Measurements from ENCODE around the gene CHMP2A. TPM values are rescaled to one million over a fixed set of nuclear protein-coding genes. Genes with fewer than 3 reads are reported as not detected.

CHMP2A gene
- total and polyA plus RNA-seq, 2 of the 13 experiments (the other 11 are each of a cell fraction or from before 2014, with no cell fraction given) = 49.7 to 55.0 TPM

- TF ChIP-seq POGK (CRISPR knock-in tag; conservative IDR thresholded peaks at IDR 0.05) (peak; percentile 60), ZNF430 (CRISPR knock-in tag; IDR thresholded peaks at IDR 0.05) (peak; percentile 59; the same call in 1 of the 2 replicates), CC2D1A (CRISPR knock-in tag; IDR thresholded peaks at IDR 0.05) (no peak), ZBTB43 (CRISPR knock-in tag; conservative IDR thresholded peaks at IDR 0.05) (no peak), PAX8 (CRISPR knock-in tag; IDR thresholded peaks at IDR 0.05; ENCODE audit: borderline replicate concordance) (no peak), CCAR2 (optimal IDR thresholded peaks at IDR 0.05; ENCODE audit: low read depth, low read length) (no peak), ZC3H13 (CRISPR knock-in tag; IDR thresholded peaks at IDR 0.05) (peak; percentile 94), MIER2 (CRISPR knock-in tag; IDR thresholded peaks at IDR 0.05) (peak; percentile 44; the same call in 1 of the 2 replicates), LRRFIP1 (CRISPR knock-in tag; conservative IDR thresholded peaks at IDR 0.05) (no peak), HBP1 (CRISPR knock-in tag; IDR thresholded peaks at IDR 0.05; ENCODE audit: low read depth) (0 out of 2 replicates have a peak, but pooled peaks have one; percentile 64), ZNF777 (CRISPR knock-in tag; IDR thresholded peaks at IDR 0.05) (peak; percentile 94), ZNF30 (CRISPR knock-in tag; IDR thresholded peaks at IDR 0.05) (no peak), XRCC5 (optimal IDR thresholded peaks at IDR 0.05; ENCODE audit: low read length) (peak; percentile 95), ADNP (CRISPR knock-in tag; IDR thresholded peaks at IDR 0.05) (peak; percentile 77), TAF1 (CRISPR knock-in tag; IDR thresholded peaks at IDR 0.05) (peak; percentile 76), ZBTB20 (CRISPR knock-in tag; IDR thresholded peaks at IDR 0.05; ENCODE audit: borderline replicate concordance, low read depth) (peak; percentile 80), ZNF761 (CRISPR knock-in tag; conservative IDR thresholded peaks at IDR 0.05) (peak; percentile 85; the same call in 1 of the 2 replicates), DMTF1 (CRISPR knock-in tag; IDR thresholded peaks at IDR 0.05) (no peak), NFATC3 (CRISPR knock-in tag; IDR thresholded peaks at IDR 0.05) (no peak), KDM5A (IDR thresholded peaks at IDR 0.05; ENCODE audit: borderline replicate concordance, low read length) (no peak)
Observed at GRCh38 chr19:58513694-58514563, 41.0 kb downstream of the CHMP2A start (continued).
